ENCODE measurements around the gene DNMT1. TPM values are rescaled to one million over a fixed set of nuclear protein-coding genes. Genes with fewer than 3 reads are reported as not detected.
"Not testable (repeated sequence)": the region's sequence is repeated elsewhere in the genome, so short reads cannot be mapped to it uniquely, and the experiment has no call there.

DNMT1 gene
- total RNA-seq, 4 donors from 2014 or later: 13.2 to 38.4 (median 32.0) TPM

GRCh38 chr19:10206226-10206885 lies 11.6 kb upstream of the DNMT1 start:
- intact Hi-C loops (cut with DNase I; ENCODE audit: low total_unique reads): no loop called here
- no peak for DNase-seq (ENCODE audit: low spot score in 2 of 2)
- 72 to 85% methylated on average over 7 to 8 of the region's 10 CpGs for WGBS, 2 donors
- H3K4me3 ChIP-seq (ENCODE audit: low read depth, poor library complexity, severe bottlenecking): no peak overlapping the region
- no peak for TF ChIP-seq CTCF (IDR thresholded peaks at IDR 0.05)
- no peak for TF ChIP-seq POLR2A (IDR thresholded peaks at IDR 0.05)

- no peak overlapping the region for H3K4me3 ChIP-seq (ENCODE audit: low read depth, poor library complexity, severe bottlenecking)
- WGBS, 2 donors: 94 to 96% methylated on average over 4 of the region's 4 CpGs
- TF ChIP-seq POLR2A (IDR thresholded peaks at IDR 0.05): no peak
- no peak for TF ChIP-seq CTCF (IDR thresholded peaks at IDR 0.05)
- intact Hi-C loops (cut with DNase I; ENCODE audit: low total_unique reads): no loop called here
- DNase-seq (ENCODE audit: low spot score in 2 of 2): no peak
These were observed 10.9 kb upstream of the DNMT1 start for GRCh38 chr19:10205636-10206035.

GRCh38 chr19:10203686-10204085 lies 8.9 kb upstream of the DNMT1 start:
- 97 to 98% methylated on average over 3 of the region's 3 CpGs for WGBS, 2 donors
- intact Hi-C loops (cut with DNase I; ENCODE audit: low total_unique reads): no loop called here

GRCh38 chr19:10201176-10201575 lies 6.4 kb upstream of the DNMT1 start:
- WGBS, 2 donors: 43 to 62% methylated on average over 3 of the region's 3 CpGs
- TF ChIP-seq POLR2A (IDR thresholded peaks at IDR 0.05): no peak
- intact Hi-C loops (cut with DNase I; ENCODE audit: low total_unique reads): no loop called here
- no peak overlapping the region for H3K4me3 ChIP-seq (ENCODE audit: low read depth, poor library complexity, severe bottlenecking)
- no peak for DNase-seq (ENCODE audit: low spot score in 2 of 2)

More at GRCh38 chr19:10203686-10204085, 8.9 kb upstream of the DNMT1 start:
- TF ChIP-seq POLR2A (IDR thresholded peaks at IDR 0.05) (no peak), CTCF (IDR thresholded peaks at IDR 0.05) (no peak)
- no peak for DNase-seq (ENCODE audit: low spot score in 2 of 2)
- H3K4me3 ChIP-seq (ENCODE audit: low read depth, poor library complexity, severe bottlenecking): no peak overlapping the region

GRCh38 chr19:10200101-10200500 lies 5.3 kb upstream of the DNMT1 start:
- H3K4me3 ChIP-seq (ENCODE audit: low read depth, poor library complexity, severe bottlenecking); DNase-seq (ENCODE audit: low spot score in 2 of 2); intact Hi-C loops (cut with DNase I; ENCODE audit: low total_unique reads): not testable (repeated sequence)
- WGBS, 2 donors: 83 to 88% methylated on average over 15 of the region's 15 CpGs

- H3K4me3 ChIP-seq (ENCODE audit: low read depth, poor library complexity, severe bottlenecking); DNase-seq (ENCODE audit: low spot score in 2 of 2); intact Hi-C loops (cut with DNase I; ENCODE audit: low total_unique reads): not testable (repeated sequence)
- 41 to 45% methylated on average over 11 of the region's 11 CpGs for WGBS, 2 donors
These were observed 4.3 kb upstream of the DNMT1 start for GRCh38 chr19:10198889-10199644.

GRCh38 chr19:10195199-10195519 lies 406 bp upstream of the DNMT1 start:
- TF ChIP-seq CTCF (IDR thresholded peaks at IDR 0.05) (no peak), POLR2A (IDR thresholded peaks at IDR 0.05) (no peak)
- 16 to 25% methylated on average over 6 of the region's 6 CpGs for WGBS, 2 donors
- intact Hi-C loops (cut with DNase I; ENCODE audit: low total_unique reads): no loop called here
- peak overlapping the region; percentile 72 for H3K4me3 ChIP-seq (ENCODE audit: low read depth, poor library complexity, severe bottlenecking)
- no peak for DNase-seq (ENCODE audit: low spot score in 2 of 2)
